Measurements from ENCODE around the gene ZNF385B. TPM values are rescaled to one million over a fixed set of nuclear protein-coding genes. Genes with fewer than 3 reads are reported as not detected.

Gene ZNF385B
- polyA plus RNA-seq, 1 of the 3 experiments (the other 2 are of a cell fraction), result 0.16 TPM

DNA sequence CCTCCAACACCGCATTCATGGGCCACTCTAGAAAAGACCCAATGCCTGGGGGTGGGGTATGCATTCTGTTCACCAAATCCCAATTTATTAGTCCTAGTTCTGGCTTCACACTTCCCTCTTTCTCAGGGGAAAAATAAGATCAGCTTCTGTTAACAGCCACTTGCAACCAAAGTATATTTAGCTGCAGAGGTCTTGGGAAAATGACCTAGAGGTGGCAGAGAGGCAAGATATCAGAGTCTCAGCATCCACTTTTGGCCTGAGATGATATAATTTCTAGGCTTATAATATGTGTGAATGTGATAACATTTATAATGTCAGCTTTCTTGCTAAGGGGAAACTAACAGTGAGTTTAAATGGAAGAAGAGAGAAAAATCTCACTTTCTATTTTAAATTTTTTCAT, 89.1 kb downstream of the ZNF385B start:
- Histone ChIP-seq H3K4me1 (ENCODE audit: control insufficient read depth in 1 of 2, insufficient read depth in 2 of 2, low read depth in 1 of 2, low read length in 1 of 2) (peaks cover 0 to 4% of the 10 kb centered on the region in 2 experiments; a peak in 1 of 4 replicates), H3K9me3 (no peaks in the 10 kb centered on the region), H3K27ac (ENCODE audit: low read depth in 2 of 2, low read length in 1 of 2) (no peak overlapping the region), H3F3A (replicated peaks; ENCODE audit: insufficient read depth) (peaks cover 12% of the 10 kb centered on the region), H3K4me3 (ENCODE audit: low read depth in 2 of 2, low read length in 1 of 2) (no peak overlapping the region), H3K9ac (no peak overlapping the region), H2AFZ (ENCODE audit: low read depth) (no peak overlapping the region), H3K36me3 (replicated peaks in 1 of 2; ENCODE audit: control insufficient read depth in 1 of 2, insufficient read depth in 2 of 2, low read length in 1 of 2) (no peaks in the 10 kb centered on the region), H3K9me2 (no peaks in the 10 kb centered on the region), H4K20me1 (ENCODE audit: insufficient read depth) (no peaks in the 10 kb centered on the region), H3K27me3 (ENCODE audit: insufficient read depth) (no peaks in the 10 kb centered on the region), H3K4me2 (no peak overlapping the region), H3K79me2 (ENCODE audit: insufficient read depth) (no peaks in the 10 kb centered on the region)
- ChIA-PET CTCF (no interaction called here), POLR2A (no interaction called here)
- 65% methylated on average over 1 of the region's 1 CpG for WGBS (ENCODE audit: low lambda C conversion rate)
- DNase-seq, result no peak
- TF ChIP-seq MEF2A (IDR thresholded peaks at IDR 0.05; ENCODE audit: borderline replicate concordance, low read depth), result no peak
- TF ChIP-seq GABPA (IDR thresholded peaks at IDR 0.05; ENCODE audit: low read depth), result no peak
- no peak for TF ChIP-seq FOXJ3 (CRISPR knock-in tag; IDR thresholded peaks at IDR 0.05)
- no peak for TF ChIP-seq SIN3A (IDR thresholded peaks at IDR 0.05; ENCODE audit: borderline replicate concordance, low read depth, low read length)
- no peak for TF ChIP-seq EP300 (IDR thresholded peaks at IDR 0.05; ENCODE audit: borderline replicate concordance in 1 of 2, low read depth in 1 of 2, low read length in 1 of 2)
- TF ChIP-seq NRF1 (IDR thresholded peaks at IDR 0.05; ENCODE audit: low read depth, low read length), result no peak
- no peak for TF ChIP-seq RXRA (IDR thresholded peaks at IDR 0.05; ENCODE audit: borderline replicate concordance, low read depth)
- TF ChIP-seq, protein P1, sequence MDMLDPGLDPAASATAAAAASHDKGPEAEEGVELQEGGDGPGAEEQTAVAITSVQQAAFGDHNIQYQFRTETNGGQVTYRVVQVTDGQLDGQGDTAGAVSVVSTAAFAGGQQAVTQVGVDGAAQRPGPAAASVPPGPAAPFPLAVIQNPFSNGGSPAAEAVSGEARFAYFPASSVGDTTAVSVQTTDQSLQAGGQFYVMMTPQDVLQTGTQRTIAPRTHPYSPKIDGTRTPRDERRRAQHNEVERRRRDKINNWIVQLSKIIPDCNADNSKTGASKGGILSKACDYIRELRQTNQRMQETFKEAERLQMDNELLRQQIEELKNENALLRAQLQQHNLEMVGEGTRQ (IDR thresholded peaks at IDR 0.05; ENCODE audit: borderline replicate concordance, low read depth, low read length), result no peak

DNA sequence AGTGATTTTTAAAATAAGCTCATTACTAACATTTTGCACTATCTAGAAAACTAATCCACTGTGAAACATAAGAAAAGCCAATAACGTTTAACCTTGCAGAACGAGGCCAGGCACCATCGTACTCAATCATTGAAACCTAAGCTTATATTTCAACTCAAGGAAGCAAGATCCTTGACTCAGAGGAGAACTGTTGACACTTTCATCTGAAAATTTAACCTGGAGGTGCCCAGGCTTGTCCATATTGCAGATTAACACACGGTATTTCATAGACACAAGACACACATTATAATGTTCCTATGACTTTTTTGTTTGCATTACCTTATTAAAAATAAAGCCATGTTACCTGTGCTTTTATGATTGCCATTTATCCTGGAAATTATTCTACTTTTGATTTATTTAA, 89.6 kb downstream of the ZNF385B start:
- 59% methylated on average over 4 of the region's 4 CpGs for WGBS (ENCODE audit: low lambda C conversion rate)
- Histone ChIP-seq H3K27ac (ENCODE audit: low read depth in 2 of 2, low read length in 1 of 2) (no peak overlapping the region), H2AFZ (ENCODE audit: low read depth) (no peak overlapping the region), H3K9ac (no peak overlapping the region), H3K9me2 (no peaks in the 10 kb centered on the region), H3K27me3 (ENCODE audit: insufficient read depth) (no peaks in the 10 kb centered on the region), H3K36me3 (replicated peaks in 1 of 2; ENCODE audit: control insufficient read depth in 1 of 2, insufficient read depth in 2 of 2, low read length in 1 of 2) (no peaks in the 10 kb centered on the region), H3K79me2 (ENCODE audit: insufficient read depth) (no peaks in the 10 kb centered on the region), H3K4me2 (no peak overlapping the region), H3K4me1 (ENCODE audit: control insufficient read depth in 1 of 2, insufficient read depth in 2 of 2, low read depth in 1 of 2, low read length in 1 of 2) (peaks cover 0 to 4% of the 10 kb centered on the region in 2 experiments; a peak in 1 of 4 replicates), H3F3A (replicated peaks; ENCODE audit: insufficient read depth) (peaks cover 12% of the 10 kb centered on the region), H3K4me3 (ENCODE audit: low read depth in 2 of 2, low read length in 1 of 2) (no peak overlapping the region), H3K9me3 (no peaks in the 10 kb centered on the region), H4K20me1 (ENCODE audit: insufficient read depth) (no peaks in the 10 kb centered on the region)
- TF ChIP-seq TCF12 (IDR thresholded peaks at IDR 0.05) (no peak), POLR2AphosphoS5 (IDR thresholded peaks at IDR 0.05; ENCODE audit: low read depth, low read length) (no peak), RAD21 (IDR thresholded peaks at IDR 0.05; ENCODE audit: low read length) (no peak), NRF1 (IDR thresholded peaks at IDR 0.05; ENCODE audit: low read depth, low read length) (no peak), RFX5 (IDR thresholded peaks at IDR 0.05; ENCODE audit: low read length) (no peak), SMC3 (IDR thresholded peaks at IDR 0.05; ENCODE audit: low read depth, low read length) (no peak), JUND (IDR thresholded peaks at IDR 0.05) (no peak), TEAD4 (IDR thresholded peaks at IDR 0.05; ENCODE audit: borderline replicate concordance, insufficient read depth) (no peak)
- TF ChIP-seq, protein P2, sequence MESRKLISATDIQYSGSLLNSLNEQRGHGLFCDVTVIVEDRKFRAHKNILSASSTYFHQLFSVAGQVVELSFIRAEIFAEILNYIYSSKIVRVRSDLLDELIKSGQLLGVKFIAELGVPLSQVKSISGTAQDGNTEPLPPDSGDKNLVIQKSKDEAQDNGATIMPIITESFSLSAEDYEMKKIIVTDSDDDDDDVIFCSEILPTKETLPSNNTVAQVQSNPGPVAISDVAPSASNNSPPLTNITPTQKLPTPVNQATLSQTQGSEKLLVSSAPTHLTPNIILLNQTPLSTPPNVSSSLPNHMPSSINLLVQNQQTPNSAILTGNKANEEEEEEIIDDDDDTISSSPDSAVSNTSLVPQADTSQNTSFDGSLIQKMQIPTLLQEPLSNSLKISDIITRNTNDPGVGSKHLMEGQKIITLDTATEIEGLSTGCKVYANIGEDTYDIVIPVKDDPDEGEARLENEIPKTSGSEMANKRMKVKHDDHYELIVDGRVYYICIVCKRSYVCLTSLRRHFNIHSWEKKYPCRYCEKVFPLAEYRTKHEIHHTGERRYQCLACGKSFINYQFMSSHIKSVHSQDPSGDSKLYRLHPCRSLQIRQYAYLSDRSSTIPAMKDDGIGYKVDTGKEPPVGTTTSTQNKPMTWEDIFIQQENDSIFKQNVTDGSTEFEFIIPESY (IDR thresholded peaks at IDR 0.05; ENCODE audit: borderline replicate concordance, low read depth), result no peak
- TF ChIP-seq, protein P1 (IDR thresholded peaks at IDR 0.05; ENCODE audit: borderline replicate concordance, low read depth, low read length), result no peak
- POLR2A ChIA-PET, result no interaction called here
- CTCF ChIA-PET, result interaction anchor here (0.9 kb wide), 1 partner anchor 1010 kb away, joined by 3 read pairs; no protein-coding TSS in a partner anchor
- no peak for DNase-seq
